B cell (primary cell): ENCODE results near the gene ZNF175.

ENCODE experiments used
- CTCF ChIP-seq: fragments of 200-600 bp; IDR thresholded peaks from one replicate; pipeline ENCODE4 v1.8.0; 2022; ENCODE audit warnings: antibody characterized with exemption, mild to moderate bottlenecking
- EZH2 ChIP-seq: IDR thresholded peaks from 2 replicates; pipeline ENCODE4 v1.6.1; 2012; ENCODE audit warnings: borderline replicate concordance, low read depth, mild to moderate bottlenecking, moderate library complexity, low read length; ENCODE audit not compliant: insufficient read depth, poor library complexity, severe bottlenecking

DNA sequence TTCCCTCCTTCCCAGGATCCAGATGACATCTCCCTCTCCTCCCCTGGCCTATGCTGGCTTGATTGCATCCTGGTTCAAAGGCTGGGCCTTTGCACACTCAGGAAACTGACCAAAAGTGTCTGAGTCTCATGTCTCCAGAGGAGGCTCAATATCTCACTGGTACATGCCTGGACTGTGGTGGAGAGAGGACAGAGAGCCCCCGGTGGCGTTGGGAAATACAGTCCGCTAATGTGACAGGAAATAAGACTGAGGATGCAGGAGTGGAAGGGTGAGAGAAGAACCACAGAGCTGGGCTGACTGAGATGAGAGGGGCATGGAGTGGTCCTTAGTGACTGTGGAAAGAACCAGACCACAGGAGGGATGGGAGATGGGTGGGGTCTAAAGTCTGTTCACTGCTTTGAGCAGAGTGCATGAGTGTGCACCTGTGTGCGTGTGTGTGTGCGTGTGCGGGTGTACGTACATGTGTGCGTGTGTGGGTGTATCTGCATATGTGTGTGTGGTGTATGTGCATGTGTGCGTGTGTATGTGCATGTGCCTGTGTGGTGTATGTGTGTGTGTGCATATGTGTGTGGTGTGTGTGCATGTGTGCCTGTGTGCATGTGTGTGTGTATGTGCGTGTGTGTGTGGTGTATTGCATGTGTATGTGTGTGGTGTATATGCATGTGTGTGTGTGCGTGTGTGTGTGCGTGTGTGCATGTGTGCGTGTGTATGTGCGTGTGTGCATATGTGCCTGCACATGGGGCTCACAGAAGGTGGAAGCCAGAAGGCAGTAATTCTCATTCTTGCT, 57.3 kb downstream of the ZNF175 start:
- TF ChIP-seq CTCF (no peak), EZH2 (no peak)
